Amniotic stem cell (primary cell): Measurements from ENCODE around the gene ACVR1B.

Experiments used
- DNase-seq: peaks from one replicate; lab custom pipeline; 2025; lab: John Stamatoyannopoulos, UW

ACVR1B gene

GRCh38 chr12:52005218-52005902, 53.9 kb downstream of the ACVR1B start:
- no peak for DNase-seq

- no peak for DNase-seq
These were observed 54.6 kb downstream of the ACVR1B start for GRCh38 chr12:52005903-52006703.

- no peak for DNase-seq
These were observed 55.2 kb downstream of the ACVR1B start, which contains the start of gene TAMALIN for GRCh38 chr12:52006726-52007157. TSS of gene TAMALIN (plus strand) at chr12:52006946. CDS start at chr12:52007020, 74 bp downstream.

GRCh38 chr12:52007158-52007921, 55.8 kb downstream of the ACVR1B start:
- DNase-seq = no peak

- no peak for DNase-seq
These were observed 56.5 kb downstream of the ACVR1B start for GRCh38 chr12:52007982-52008510.

GRCh38 chr12:52009081-52009751, 57.7 kb downstream of the ACVR1B start:
- no peak for DNase-seq

- DNase-seq = no peak
These were observed 58.7 kb downstream of the ACVR1B start for GRCh38 chr12:52010152-52010622.

GRCh38 chr12:52010692-52011601, 59.4 kb downstream of the ACVR1B start:
- DNase-seq = no peak

- no peak for DNase-seq
These were observed 60.2 kb downstream of the ACVR1B start for GRCh38 chr12:52011602-52012214.

GRCh38 chr12:52013626-52014310, 62.3 kb downstream of the ACVR1B start:
- no peak for DNase-seq

GRCh38 chr12:52014567-52015530, 63.4 kb downstream of the ACVR1B start:
- no peak for DNase-seq

- no peak for DNase-seq
These were observed 64.1 kb downstream of the ACVR1B start for GRCh38 chr12:52015532-52016041.

- DNase-seq = no peak
These were observed 67.1 kb downstream of the ACVR1B start for GRCh38 chr12:52018433-52019112.

GRCh38 chr12:52019113-52019770, 67.7 kb downstream of the ACVR1B start:
- no peak for DNase-seq

GRCh38 chr12:52020539-52021336, 69.2 kb downstream of the ACVR1B start:
- DNase-seq = no peak

GRCh38 chr12:52022841-52023181, 71.3 kb downstream of the ACVR1B start:
- no peak for DNase-seq
